ENCODE measurements around the gene LPO.

The LPO gene

DNA sequence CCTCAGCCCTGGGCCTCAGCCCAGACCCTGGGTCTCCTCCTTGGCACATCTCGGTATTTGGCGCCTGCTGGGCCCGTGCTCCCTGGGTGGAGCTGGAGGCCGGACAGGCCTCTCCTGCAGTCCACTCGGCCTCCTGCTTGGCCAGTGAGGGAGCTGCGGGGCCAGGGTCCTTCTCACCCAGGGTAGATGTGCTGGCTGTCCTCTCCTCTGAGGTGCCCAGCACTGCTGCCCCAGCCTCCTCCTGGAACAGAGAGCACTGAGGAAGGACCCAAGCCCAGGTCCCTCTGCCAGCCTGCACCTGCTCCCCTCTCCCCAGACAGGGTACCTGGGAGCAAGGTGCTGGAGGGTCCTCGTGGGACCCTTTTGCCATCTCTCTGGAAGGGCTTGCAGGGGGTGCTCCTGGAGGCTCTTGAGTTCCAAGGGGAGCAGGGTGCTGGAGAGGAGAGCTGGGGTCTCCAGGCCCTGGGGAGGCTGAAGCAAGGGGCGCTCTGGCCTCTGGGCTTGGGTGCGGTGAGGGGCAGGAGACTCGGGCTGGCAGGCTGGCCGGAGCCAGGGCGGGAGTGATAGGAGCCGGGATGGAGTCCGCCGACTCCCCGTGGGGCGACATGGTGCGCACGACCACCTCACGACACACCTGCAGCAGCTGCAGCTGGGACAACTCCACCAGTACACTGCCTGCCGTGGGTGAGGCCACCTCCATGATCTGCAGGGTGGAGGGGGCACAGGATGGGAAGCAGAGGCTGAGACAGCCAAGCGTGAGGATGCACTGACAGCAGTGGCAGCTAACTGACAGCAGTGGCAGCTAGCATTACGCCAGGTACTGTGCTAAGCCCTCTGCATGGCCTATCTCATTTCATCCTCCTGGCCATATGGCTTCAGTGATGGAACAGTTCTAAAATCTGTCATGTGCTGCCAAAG, 72.4 kb downstream of the LPO start:
- H3K9me2 ChIP-seq (replicated peaks; ENCODE audit: control insufficient read depth, low read length), result no peaks in the 10 kb centered on the region

GRCh38 chr17:58311429-58311894, 73.1 kb downstream of the LPO start:
- Histone ChIP-seq H3F3A (ENCODE audit: control insufficient read depth, insufficient read depth) (no peaks in the 10 kb centered on the region), H3K4me2 (ENCODE audit: low read length) (no peak overlapping the region), H3K4me1 (ENCODE audit: control insufficient read depth, low read length) (no peaks in the 10 kb centered on the region), H3K27me3 (ENCODE audit: control insufficient read depth, low read length) (no peaks in the 10 kb centered on the region), H3K27ac (ENCODE audit: low read depth, low read length) (no peak overlapping the region), H4K20me1 (ENCODE audit: control insufficient read depth, insufficient read depth, low read depth, low read length) (no peaks in the 10 kb centered on the region), H3K79me2 (ENCODE audit: control insufficient read depth, low read length) (no peaks in the 10 kb centered on the region), H3K9me2 (replicated peaks; ENCODE audit: control insufficient read depth, low read length) (no peaks in the 10 kb centered on the region), H3K36me3 (ENCODE audit: control insufficient read depth, low read length) (no peaks in the 10 kb centered on the region), H3K4me3 (ENCODE audit: low read length) (no peak overlapping the region), H3K9me3 (ENCODE audit: control insufficient read depth, insufficient read depth, low read length) (no peaks in the 10 kb centered on the region)
- TF ChIP-seq, protein P1, sequence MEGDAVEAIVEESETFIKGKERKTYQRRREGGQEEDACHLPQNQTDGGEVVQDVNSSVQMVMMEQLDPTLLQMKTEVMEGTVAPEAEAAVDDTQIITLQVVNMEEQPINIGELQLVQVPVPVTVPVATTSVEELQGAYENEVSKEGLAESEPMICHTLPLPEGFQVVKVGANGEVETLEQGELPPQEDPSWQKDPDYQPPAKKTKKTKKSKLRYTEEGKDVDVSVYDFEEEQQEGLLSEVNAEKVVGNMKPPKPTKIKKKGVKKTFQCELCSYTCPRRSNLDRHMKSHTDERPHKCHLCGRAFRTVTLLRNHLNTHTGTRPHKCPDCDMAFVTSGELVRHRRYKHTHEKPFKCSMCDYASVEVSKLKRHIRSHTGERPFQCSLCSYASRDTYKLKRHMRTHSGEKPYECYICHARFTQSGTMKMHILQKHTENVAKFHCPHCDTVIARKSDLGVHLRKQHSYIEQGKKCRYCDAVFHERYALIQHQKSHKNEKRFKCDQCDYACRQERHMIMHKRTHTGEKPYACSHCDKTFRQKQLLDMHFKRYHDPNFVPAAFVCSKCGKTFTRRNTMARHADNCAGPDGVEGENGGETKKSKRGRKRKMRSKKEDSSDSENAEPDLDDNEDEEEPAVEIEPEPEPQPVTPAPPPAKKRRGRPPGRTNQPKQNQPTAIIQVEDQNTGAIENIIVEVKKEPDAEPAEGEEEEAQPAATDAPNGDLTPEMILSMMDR (IDR thresholded peaks at IDR 0.05; ENCODE audit: low read depth, low read length, poor library complexity, severe bottlenecking), result no peak
- TF ChIP-seq EZH2phosphoT487 (IDR thresholded peaks at IDR 0.05; ENCODE audit: borderline replicate concordance, low read length), result no peak

More for the DNA sequence above, 72.4 kb downstream of the LPO start:
- TF ChIP-seq, protein P1 (IDR thresholded peaks at IDR 0.05; ENCODE audit: low read depth, low read length, poor library complexity, severe bottlenecking), result no peak
- no peak for TF ChIP-seq EZH2phosphoT487 (IDR thresholded peaks at IDR 0.05; ENCODE audit: borderline replicate concordance, low read length)
- H3K36me3 ChIP-seq (ENCODE audit: control insufficient read depth, low read length), result no peaks in the 10 kb centered on the region
- H4K20me1 ChIP-seq (ENCODE audit: control insufficient read depth, insufficient read depth, low read depth, low read length), result no peaks in the 10 kb centered on the region
- H3K4me3 ChIP-seq (ENCODE audit: low read length), result no peak overlapping the region
- H3K79me2 ChIP-seq (ENCODE audit: control insufficient read depth, low read length), result no peaks in the 10 kb centered on the region
- H3F3A ChIP-seq (ENCODE audit: control insufficient read depth, insufficient read depth), result no peaks in the 10 kb centered on the region
- H3K27ac ChIP-seq (ENCODE audit: low read depth, low read length), result no peak overlapping the region
- H3K4me1 ChIP-seq (ENCODE audit: control insufficient read depth, low read length), result no peaks in the 10 kb centered on the region
- no peak overlapping the region for H3K4me2 ChIP-seq (ENCODE audit: low read length)
- H3K27me3 ChIP-seq (ENCODE audit: control insufficient read depth, low read length), result no peaks in the 10 kb centered on the region
- no peaks in the 10 kb centered on the region for H3K9me3 ChIP-seq (ENCODE audit: control insufficient read depth, insufficient read depth, low read length)

DNA sequence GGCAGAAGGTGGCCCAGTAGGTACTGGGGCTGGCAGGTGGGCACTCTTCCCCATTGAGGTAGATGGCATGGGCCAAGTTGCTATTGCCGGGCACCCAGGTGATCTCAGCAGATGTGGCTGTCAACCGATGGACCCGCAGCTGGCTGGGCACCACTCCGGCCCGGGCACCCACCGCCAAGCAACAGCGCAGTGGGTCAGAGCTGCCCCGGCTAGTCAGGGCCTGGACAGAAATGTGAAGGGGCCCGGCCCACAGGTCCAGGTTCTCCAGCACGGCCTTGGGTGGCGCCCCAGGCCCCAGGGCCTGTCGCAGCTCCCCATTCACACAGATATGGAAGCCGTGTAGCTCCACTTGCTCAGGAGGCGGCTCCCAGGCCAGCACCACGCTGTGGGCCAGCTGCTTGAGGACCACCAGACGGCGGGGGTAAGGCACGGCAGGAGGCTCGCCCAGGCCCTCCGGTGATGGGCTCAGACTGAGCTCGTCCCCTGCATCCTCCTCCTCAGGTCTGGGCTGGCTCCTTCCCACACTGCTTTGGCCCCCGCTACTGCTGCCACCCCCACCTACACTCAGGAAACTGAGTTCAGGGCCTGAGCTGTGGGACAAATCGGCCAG, 73.7 kb downstream of the LPO start:
- H3K9me2 ChIP-seq (replicated peaks; ENCODE audit: control insufficient read depth, low read length), result no peaks in the 10 kb centered on the region
- no peak overlapping the region for H3K4me3 ChIP-seq (ENCODE audit: low read length)
- TF ChIP-seq EZH2phosphoT487 (IDR thresholded peaks at IDR 0.05; ENCODE audit: borderline replicate concordance, low read length), result no peak
- TF ChIP-seq, protein P1 (IDR thresholded peaks at IDR 0.05; ENCODE audit: low read depth, low read length, poor library complexity, severe bottlenecking), result no peak
- H4K20me1 ChIP-seq (ENCODE audit: control insufficient read depth, insufficient read depth, low read depth, low read length), result no peaks in the 10 kb centered on the region
- no peaks in the 10 kb centered on the region for H3K27me3 ChIP-seq (ENCODE audit: control insufficient read depth, low read length)
- no peak overlapping the region for H3K27ac ChIP-seq (ENCODE audit: low read depth, low read length)
- H3K4me1 ChIP-seq (ENCODE audit: control insufficient read depth, low read length), result peaks cover under 1% of the 10 kb centered on the region
- no peaks in the 10 kb centered on the region for H3F3A ChIP-seq (ENCODE audit: control insufficient read depth, insufficient read depth)
- H3K9me3 ChIP-seq (ENCODE audit: control insufficient read depth, insufficient read depth, low read length), result no peaks in the 10 kb centered on the region
- no peak overlapping the region for H3K4me2 ChIP-seq (ENCODE audit: low read length)
- H3K36me3 ChIP-seq (ENCODE audit: control insufficient read depth, low read length), result no peaks in the 10 kb centered on the region
- H3K79me2 ChIP-seq (ENCODE audit: control insufficient read depth, low read length), result no peaks in the 10 kb centered on the region
